HepG2 (cell line): ENCODE measurements around the gene SLC8A2. TPM values are rescaled to one million over a fixed set of nuclear protein-coding genes. Genes with fewer than 3 reads are reported as not detected.

Experiments used
- AHR ChIP-seq: IDR thresholded peaks from 2 replicates; pipeline ENCODE4 v1.6.1; 2018; ENCODE audit warnings: missing genetic modification reagents, missing compliant biosample characterization
- ARNT2 ChIP-seq: sonication (generic); formaldehyde crosslinking; IDR thresholded peaks from 2 replicates; pipeline ENCODE4 v1.8.0; 2022; ENCODE audit warnings: mild to moderate bottlenecking, low read depth, missing genetic modification reagents, moderate library complexity
- ATM ChIP-seq: fragments of 450-650 bp; IDR thresholded peaks from 2 replicates; pipeline ENCODE4 v1.7.1; 2017; ENCODE audit warnings: mild to moderate bottlenecking, borderline replicate concordance
- CC2D1A ChIP-seq: sonication (generic); formaldehyde crosslinking; IDR thresholded peaks from 2 replicates; pipeline ENCODE4 v1.8.1; 2023; ENCODE audit warnings: mild to moderate bottlenecking, missing genetic modification reagents
- EZH2 ChIP-seq: conservative IDR thresholded peaks from 2 replicates; pipeline ENCODE4 v1.6.1; 2012; ENCODE audit warnings: mild to moderate bottlenecking, low read depth, low read length, moderate library complexity
- GFI1 ChIP-seq: sonication (generic); formaldehyde crosslinking; IDR thresholded peaks from 2 replicates; pipeline ENCODE4 v1.5.0; 2020; ENCODE audit warnings: missing genetic modification reagents, mild to moderate bottlenecking, borderline replicate concordance
- GPN1 ChIP-seq: sonication (generic); formaldehyde crosslinking; IDR thresholded peaks from 2 replicates; pipeline ENCODE4 v1.5.1; 2020; ENCODE audit warnings: missing genetic modification reagents, borderline replicate concordance
- HNRNPL ChIP-seq: fragments of 200-400 bp; formaldehyde crosslinking; IDR thresholded peaks from 2 replicates; pipeline ENCODE4 v1.6.1; 2017; ENCODE audit warnings: mild to moderate bottlenecking, low read depth, low read length
- MED13 ChIP-seq: sonication (generic); formaldehyde crosslinking; IDR thresholded peaks from 2 replicates; pipeline ENCODE4 v1.5.0; 2020; ENCODE audit warnings: missing genetic modification reagents
- MEF2D ChIP-seq: sonication (generic); formaldehyde crosslinking; IDR thresholded peaks from 2 replicates; pipeline ENCODE4 v1.5.1; 2020; ENCODE audit warnings: mild to moderate bottlenecking, missing genetic modification reagents
- NKX3-1 ChIP-seq: sonication (generic); formaldehyde crosslinking; IDR thresholded peaks from 2 replicates; pipeline ENCODE4 v1.5.0; 2020; ENCODE audit warnings: missing genetic modification reagents
- SATB2 ChIP-seq: sonication (generic); formaldehyde crosslinking; IDR thresholded peaks from 2 replicates; pipeline ENCODE4 v1.5.0; 2020; ENCODE audit warnings: missing genetic modification reagents
- ZMAT3 ChIP-seq: sonication (generic); formaldehyde crosslinking; conservative IDR thresholded peaks from 2 replicates; pipeline ENCODE4 v1.7.0; 2021; ENCODE audit warnings: missing genetic modification reagents
- ZNF224 ChIP-seq: sonication (generic); formaldehyde crosslinking; IDR thresholded peaks from 2 replicates; pipeline ENCODE4 v1.5.0; 2020; ENCODE audit warnings: mild to moderate bottlenecking, missing genetic modification reagents
- ZNF260 ChIP-seq: sonication (generic); formaldehyde crosslinking; IDR thresholded peaks from 2 replicates; pipeline ENCODE4 v1.4.0; 2020; ENCODE audit warnings: missing genetic modification reagents, low read depth, mild to moderate bottlenecking, borderline replicate concordance
- ZNF383 ChIP-seq: sonication (generic); formaldehyde crosslinking; IDR thresholded peaks from 2 replicates; pipeline ENCODE4 v1.4.0; 2020; ENCODE audit warnings: missing genetic modification reagents, mild to moderate bottlenecking, borderline replicate concordance
- ZNF484 ChIP-seq: sonication (generic); formaldehyde crosslinking; IDR thresholded peaks from 2 replicates; pipeline ENCODE4 v1.5.1; 2020; ENCODE audit warnings: mild to moderate bottlenecking, low read depth, missing genetic modification reagents, borderline replicate concordance
- ZNF547 ChIP-seq: sonication (generic); formaldehyde crosslinking; IDR thresholded peaks from 2 replicates; pipeline ENCODE4 v1.5.1; 2020; ENCODE audit warnings: mild to moderate bottlenecking, missing genetic modification reagents
- ZNF775 ChIP-seq: sonication (generic); formaldehyde crosslinking; IDR thresholded peaks from 2 replicates; pipeline ENCODE4 v1.4.0; 2020; ENCODE audit warnings: missing genetic modification reagents, mild to moderate bottlenecking, moderate library complexity, borderline replicate concordance
- polyA plus RNA-seq, 8 experiments: library from polyadenylated mRNA; depleted of rRNA in 3 of 8; stranded (reverse) in 7 of 8; unstranded in 1 of 8; fragments of >200 nt; fragmentation: Illumina TruSeq in 4 of 8; extraction: Trizol in 4 of 8; gene quantifications; 2 replicates each; pipeline versions ENCODE4 v1.2.1 to v1.2.3, GENCODE V29; 2011 to 2016; ENCODE audit warnings: low read depth in 4 of 8, missing spikeins in 1 of 8, mixed read lengths in 1 of 8; ENCODE audit not compliant: insufficient read depth in 1 of 8
- total RNA-seq, 5 experiments: library from RNA; depleted of rRNA; stranded (reverse); fragments of >200 nt; fragmentation: Illumina TruSeq; extraction: Trizol; gene quantifications; 2 replicates each; pipeline ENCODE4 v1.2.3, GENCODE V29; 2016; ENCODE audit warnings: low read depth in 1 of 5
- TF ChIP-seq, protein P1 (sequence below): sonication (generic); formaldehyde crosslinking; IDR thresholded peaks from 2 replicates; pipeline ENCODE4 v1.5.1; 2020; ENCODE audit warnings: missing genetic modification reagents, mild to moderate bottlenecking, borderline replicate concordance
- TF ChIP-seq, protein P2 (sequence below): sonication (generic); formaldehyde crosslinking; IDR thresholded peaks from 2 replicates; pipeline ENCODE4 v1.8.0; 2022; ENCODE audit warnings: mild to moderate bottlenecking, missing genetic modification reagents
- TF ChIP-seq, protein P3 (sequence below): sonication (generic); formaldehyde crosslinking; IDR thresholded peaks from 2 replicates; pipeline ENCODE4 v1.5.1; 2020; ENCODE audit warnings: mild to moderate bottlenecking, missing genetic modification reagents, borderline replicate concordance

SLC8A2 gene
- total and polyA plus RNA-seq, 2 of the 13 experiments (the other 11 are each of a cell fraction or from before 2014, with no cell fraction given), result 0.02 TPM; not detected in 1

DNA sequence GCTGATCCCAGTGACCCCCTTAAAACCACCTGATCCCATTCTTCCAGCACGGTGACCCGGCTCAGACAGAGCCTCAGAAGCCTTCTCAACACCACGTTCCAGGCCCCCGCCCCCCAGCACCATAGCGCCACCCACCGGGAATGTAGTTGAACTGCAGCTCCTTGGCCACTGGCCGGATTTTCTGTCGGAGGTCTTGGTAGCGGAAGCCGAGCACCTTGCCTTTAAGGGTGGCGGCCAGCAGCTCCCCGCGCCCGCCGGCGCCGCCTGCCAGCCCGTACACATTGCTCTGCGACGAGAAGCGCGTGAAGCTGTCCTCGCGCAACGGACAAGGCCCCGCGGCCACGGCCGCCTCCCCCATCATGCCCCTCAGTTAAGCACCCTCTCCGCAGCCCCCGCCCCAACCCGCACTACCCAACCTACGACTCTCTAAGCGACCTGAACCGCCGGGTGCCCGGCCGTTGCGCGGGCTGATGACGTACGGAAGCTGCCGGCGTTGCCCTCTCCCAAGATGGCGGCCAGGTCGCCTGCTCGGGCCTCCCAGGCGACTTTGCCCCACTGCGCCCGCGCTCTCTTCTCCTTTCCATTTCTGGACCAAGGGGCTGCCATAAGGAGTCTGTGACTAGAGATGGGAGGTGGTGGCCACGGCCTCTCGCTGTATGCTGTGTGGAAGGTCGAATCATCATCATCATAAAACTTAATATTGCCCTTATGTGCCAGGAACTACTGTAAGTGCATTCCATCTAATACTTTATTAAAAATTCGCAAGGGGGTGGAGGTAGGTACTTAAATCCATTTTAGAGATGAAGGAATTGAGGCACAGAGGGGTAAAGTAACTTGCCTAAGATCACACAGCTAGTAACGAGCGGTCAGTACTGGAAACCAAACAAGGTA, 12.4 kb upstream of the SLC8A2 start, which contains the start of gene KPTN (continued):
- TF ChIP-seq, protein P1, sequence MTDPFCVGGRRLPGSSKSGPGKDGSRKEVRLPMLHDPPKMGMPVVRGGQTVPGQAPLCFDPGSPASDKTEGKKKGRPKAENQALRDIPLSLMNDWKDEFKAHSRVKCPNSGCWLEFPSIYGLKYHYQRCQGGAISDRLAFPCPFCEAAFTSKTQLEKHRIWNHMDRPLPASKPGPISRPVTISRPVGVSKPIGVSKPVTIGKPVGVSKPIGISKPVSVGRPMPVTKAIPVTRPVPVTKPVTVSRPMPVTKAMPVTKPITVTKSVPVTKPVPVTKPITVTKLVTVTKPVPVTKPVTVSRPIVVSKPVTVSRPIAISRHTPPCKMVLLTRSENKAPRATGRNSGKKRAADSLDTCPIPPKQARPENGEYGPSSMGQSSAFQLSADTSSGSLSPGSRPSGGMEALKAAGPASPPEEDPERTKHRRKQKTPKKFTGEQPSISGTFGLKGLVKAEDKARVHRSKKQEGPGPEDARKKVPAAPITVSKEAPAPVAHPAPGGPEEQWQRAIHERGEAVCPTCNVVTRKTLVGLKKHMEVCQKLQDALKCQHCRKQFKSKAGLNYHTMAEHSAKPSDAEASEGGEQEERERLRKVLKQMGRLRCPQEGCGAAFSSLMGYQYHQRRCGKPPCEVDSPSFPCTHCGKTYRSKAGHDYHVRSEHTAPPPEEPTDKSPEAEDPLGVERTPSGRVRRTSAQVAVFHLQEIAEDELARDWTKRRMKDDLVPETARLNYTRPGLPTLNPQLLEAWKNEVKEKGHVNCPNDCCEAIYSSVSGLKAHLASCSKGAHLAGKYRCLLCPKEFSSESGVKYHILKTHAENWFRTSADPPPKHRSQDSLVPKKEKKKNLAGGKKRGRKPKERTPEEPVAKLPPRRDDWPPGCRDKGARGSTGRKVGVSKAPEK (CRISPR knock-in tag), result no peak
- TF ChIP-seq, protein P2, sequence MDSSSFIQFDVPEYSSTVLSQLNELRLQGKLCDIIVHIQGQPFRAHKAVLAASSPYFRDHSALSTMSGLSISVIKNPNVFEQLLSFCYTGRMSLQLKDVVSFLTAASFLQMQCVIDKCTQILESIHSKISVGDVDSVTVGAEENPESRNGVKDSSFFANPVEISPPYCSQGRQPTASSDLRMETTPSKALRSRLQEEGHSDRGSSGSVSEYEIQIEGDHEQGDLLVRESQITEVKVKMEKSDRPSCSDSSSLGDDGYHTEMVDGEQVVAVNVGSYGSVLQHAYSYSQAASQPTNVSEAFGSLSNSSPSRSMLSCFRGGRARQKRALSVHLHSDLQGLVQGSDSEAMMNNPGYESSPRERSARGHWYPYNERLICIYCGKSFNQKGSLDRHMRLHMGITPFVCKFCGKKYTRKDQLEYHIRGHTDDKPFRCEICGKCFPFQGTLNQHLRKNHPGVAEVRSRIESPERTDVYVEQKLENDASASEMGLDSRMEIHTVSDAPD (CRISPR knock-in tag), result 0 out of 2 replicates have a peak, but pooled peaks have one; percentile 35
- no peak for TF ChIP-seq ZNF224 (CRISPR knock-in tag)
- TF ChIP-seq GFI1 (CRISPR knock-in tag), result peak; percentile 37; the same call in 1 of the 2 replicates
- TF ChIP-seq GPN1 (CRISPR knock-in tag), result no peak
- no peak for TF ChIP-seq ZNF383 (CRISPR knock-in tag)
- TF ChIP-seq MEF2D, result peak; percentile 63
- TF ChIP-seq CC2D1A (CRISPR knock-in tag), result no peak
- no peak for TF ChIP-seq EZH2
- no peak for TF ChIP-seq ZNF484 (CRISPR knock-in tag)
- TF ChIP-seq ZNF260 (CRISPR knock-in tag), result no peak
- TF ChIP-seq ZMAT3 (CRISPR knock-in tag), result no peak
- no peak for TF ChIP-seq ZNF775
- TF ChIP-seq MED13 (CRISPR knock-in tag), result no peak
- peak; percentile 26; the same call in 1 of the 2 replicates for TF ChIP-seq ARNT2
- TF ChIP-seq NKX3-1, result peak; percentile 51; the same call in 1 of the 2 replicates
- TF ChIP-seq SATB2, result no peak
- no peak for TF ChIP-seq AHR
- TF ChIP-seq ZNF547 (CRISPR knock-in tag), result peak; percentile 69; the same call in 1 of the 2 replicates
- TF ChIP-seq, protein P3, sequence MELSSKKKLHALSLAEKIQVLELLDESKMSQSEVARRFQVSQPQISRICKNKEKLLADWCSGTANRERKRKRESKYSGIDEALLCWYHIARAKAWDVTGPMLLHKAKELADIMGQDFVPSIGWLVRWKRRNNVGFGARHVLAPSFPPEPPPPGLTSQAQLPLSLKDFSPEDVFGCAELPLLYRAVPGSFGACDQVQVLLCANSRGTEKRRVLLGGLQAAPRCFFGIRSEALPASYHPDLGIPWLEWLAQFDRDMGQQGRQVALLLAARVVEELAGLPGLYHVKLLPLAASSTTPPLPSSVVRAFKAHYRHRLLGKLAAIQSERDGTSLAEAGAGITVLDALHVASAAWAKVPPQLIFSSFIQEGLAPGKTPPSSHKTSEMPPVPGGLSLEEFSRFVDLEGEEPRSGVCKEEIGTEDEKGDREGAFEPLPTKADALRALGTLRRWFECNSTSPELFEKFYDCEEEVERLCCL (CRISPR knock-in tag), result no peak
- peak; percentile 50; the same call in 1 of the 2 replicates for TF ChIP-seq HNRNPL
- no peak for TF ChIP-seq ATM
